AG04449 (cell line): ENCODE results near the gene SLX9.

Experiments
- CTCF ChIA-PET: fragments of 350-600 bp; formaldehyde crosslinking; extraction: SDS; loops from one replicate; lab custom pipeline; 2021; ENCODE audit warnings: antibody characterized with exemption; lab: Yijun Ruan, JAX
- POLR2A ChIA-PET: fragments of 400-600, 350-600 bp; formaldehyde crosslinking; extraction: SDS; loops from one replicate; lab custom pipeline; 2020; ENCODE audit warnings: antibody characterized with exemption, inconsistent platforms; lab: Yijun Ruan, JAX
- DNase-seq: peaks from one replicate; pipeline ENCODE4 v3.0.0-alpha.2; 2010; ENCODE audit warnings: low read depth, low spot score
- H3K4me3 ChIP-seq: 2 replicates; pipeline ENCODE4 v1.5.1; 2011; ENCODE audit warnings: low read depth, mild to moderate bottlenecking, control low read depth, low read length
- TF ChIP-seq, protein P1 (sequence below): IDR thresholded peaks from one replicate; pipeline ENCODE4 v1.5.1; 2011; ENCODE audit warnings: mild to moderate bottlenecking, moderate library complexity, low read length, control low read depth, inconsistent platforms; ENCODE audit not compliant: insufficient read depth; ENCODE audit errors: missing control alignments

Gene SLX9

DNA sequence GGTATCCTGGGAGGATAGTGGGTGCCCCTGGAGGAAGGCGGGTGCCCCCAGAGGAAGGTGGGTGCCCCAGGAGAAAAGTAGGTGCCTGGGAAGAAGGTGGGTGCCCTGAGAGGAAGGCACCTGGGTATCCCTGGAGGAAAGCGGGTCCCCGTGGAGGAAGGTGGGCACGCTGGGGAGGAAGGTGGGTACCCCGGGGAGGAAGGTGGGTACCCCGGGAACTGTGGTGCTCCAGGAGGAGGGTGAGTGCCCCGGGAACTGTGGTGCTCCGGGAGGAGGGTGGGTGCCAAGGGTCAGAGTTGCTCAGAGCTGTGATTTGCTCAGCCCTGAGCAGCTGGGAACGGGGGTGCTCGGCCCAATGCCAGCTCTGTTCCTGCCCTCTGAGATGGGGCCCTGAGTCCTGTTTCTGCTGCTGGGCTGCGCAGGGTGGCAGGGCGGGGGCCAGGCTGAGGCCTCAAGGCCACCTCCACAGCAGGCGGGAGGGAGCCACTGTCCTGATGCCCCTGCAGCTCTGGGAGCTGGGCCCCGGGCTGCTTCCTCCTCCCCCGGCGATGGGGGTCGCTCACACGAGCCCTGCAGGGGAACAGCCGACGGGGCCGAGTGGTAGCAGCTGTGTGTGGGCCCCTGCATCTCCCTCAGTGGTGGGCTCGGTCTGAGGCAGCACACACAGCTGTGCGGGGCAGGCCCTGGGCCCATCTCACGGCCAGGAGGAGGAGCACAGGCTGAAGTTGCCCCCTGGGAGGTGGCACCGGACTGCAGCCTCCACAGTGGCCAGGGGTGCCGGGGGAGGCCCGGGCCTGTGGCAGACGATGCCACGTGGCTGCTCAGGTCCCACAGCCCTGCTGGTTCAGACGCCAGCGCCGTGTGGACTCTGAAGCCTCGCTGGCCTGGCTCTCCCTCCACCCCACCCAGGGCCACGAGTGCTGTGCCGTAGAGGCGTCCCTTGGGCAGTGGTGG lies 57.4 kb downstream of the SLX9 start:
- POLR2A ChIA-PET = no interaction called here
- no peak overlapping the region for H3K4me3 ChIP-seq
- no peak for DNase-seq
- CTCF ChIA-PET = interaction anchor here (1.8 kb wide), 2 partner anchors 139 to 140 kb away, joined by 3 to 4 read pairs; no protein-coding TSS in a partner anchor
- TF ChIP-seq, protein P1, sequence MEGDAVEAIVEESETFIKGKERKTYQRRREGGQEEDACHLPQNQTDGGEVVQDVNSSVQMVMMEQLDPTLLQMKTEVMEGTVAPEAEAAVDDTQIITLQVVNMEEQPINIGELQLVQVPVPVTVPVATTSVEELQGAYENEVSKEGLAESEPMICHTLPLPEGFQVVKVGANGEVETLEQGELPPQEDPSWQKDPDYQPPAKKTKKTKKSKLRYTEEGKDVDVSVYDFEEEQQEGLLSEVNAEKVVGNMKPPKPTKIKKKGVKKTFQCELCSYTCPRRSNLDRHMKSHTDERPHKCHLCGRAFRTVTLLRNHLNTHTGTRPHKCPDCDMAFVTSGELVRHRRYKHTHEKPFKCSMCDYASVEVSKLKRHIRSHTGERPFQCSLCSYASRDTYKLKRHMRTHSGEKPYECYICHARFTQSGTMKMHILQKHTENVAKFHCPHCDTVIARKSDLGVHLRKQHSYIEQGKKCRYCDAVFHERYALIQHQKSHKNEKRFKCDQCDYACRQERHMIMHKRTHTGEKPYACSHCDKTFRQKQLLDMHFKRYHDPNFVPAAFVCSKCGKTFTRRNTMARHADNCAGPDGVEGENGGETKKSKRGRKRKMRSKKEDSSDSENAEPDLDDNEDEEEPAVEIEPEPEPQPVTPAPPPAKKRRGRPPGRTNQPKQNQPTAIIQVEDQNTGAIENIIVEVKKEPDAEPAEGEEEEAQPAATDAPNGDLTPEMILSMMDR = no peak

DNA sequence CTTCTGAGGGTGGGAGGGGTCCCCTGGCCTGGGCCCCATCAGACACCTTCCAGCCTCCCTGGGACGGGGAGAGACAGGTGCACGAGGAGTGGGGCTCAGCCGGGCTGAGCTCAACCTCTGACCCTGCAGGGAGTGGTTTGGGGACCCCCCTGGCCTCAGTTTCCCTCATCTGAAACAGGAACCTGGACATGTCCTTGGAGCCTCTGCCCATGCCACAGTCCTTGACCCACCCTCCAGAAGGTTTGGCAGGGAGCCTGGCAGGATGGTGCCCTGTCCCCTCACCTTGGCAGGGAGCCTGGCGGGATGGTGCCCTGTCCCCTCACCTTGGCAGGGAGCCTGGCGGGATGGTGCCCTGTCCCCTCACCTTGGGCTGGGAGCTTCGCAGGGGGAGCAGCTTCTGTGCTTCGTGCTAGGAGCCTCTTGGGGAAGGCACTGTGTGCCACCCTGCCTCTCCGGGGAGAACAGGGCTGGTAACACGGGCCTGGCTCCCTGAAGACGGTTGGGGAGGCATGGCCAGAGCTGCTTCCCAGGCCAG lies 58.3 kb downstream of the SLX9 start:
- POLR2A ChIA-PET = no interaction called here
- no peak overlapping the region for H3K4me3 ChIP-seq
- CTCF ChIA-PET = interaction anchor here (1.8 kb wide), 2 partner anchors 139 kb away, joined by 3 to 4 read pairs; no protein-coding TSS in a partner anchor
- no peak for DNase-seq
- TF ChIP-seq, protein P1 = no peak

DNA sequence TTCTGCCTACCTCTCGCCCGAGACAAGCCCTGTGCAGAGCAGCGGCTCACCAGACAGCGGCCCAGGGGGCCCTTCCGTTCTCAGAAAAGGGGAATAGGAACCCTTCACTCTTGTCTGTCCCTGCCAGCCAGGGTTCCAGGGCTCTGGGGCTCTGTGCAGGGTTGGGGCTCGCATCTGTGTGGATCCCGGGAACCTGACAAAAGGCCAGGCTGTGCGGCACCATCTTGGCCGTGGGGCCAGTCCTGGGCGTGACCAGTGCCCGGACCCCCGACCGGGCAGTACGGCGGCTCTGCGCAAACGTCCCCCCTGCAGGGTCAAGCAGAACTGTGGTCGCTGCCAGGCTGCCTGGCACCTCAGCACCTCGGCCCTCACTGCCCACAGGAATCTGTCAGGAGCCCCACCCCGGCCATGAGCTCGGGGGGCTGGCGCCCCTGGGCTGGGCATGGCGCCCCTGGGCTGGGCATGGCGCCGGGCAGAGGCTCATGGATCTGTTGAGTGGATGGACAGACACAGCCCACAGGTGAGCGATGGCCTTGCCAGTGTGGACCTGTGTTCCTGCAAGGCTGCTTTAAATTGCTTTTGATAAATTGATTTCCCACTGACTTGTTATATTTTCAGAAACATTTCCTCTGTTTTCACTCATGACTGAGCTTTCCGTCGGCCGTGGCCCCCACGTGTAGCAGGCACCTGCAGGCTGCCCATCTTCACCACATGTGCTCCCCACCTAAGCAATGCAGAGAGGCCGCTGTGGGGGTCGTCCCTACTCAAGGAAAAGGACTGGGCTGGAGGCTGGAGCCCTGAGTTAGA lies 59.0 kb downstream of the SLX9 start:
- CTCF ChIA-PET = interaction anchor here (0.7 to 1.8 kb wide), 5 partner anchors 13 to 141 kb away, joined by 3 to 4 read pairs (median 3); no protein-coding TSS in a partner anchor
- TF ChIP-seq, protein P1 = no peak
- POLR2A ChIA-PET = no interaction called here
- no peak for DNase-seq
- no peak overlapping the region for H3K4me3 ChIP-seq

DNA sequence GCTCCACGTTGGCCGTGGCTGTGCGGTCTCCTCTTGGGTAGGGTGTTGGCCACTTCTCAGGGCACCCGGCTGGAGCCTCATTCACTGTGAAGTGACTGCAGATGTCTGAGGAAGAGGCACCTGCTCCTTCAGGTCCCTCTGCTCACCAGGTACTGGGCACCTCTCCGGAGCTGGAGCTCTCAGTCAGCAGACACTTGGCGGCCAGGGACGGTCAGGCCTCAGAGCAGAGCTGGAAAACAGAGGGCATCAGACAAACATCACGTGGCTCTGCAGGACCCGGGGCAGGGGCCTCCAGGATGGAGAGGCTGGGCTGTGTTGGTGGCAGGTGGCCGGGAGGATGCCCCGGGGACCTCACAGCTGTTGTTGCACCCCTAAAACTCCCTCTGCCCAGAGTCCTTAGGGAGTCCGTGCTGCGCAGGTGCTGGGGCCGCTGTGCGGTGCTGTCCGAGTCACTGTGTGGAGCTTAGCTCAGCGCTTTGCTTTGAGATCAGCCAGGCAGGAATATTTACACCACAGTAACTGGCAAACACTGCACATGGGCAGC lies 59.7 kb downstream of the SLX9 start:
- ChIA-PET POLR2A (no interaction called here), CTCF (interaction anchor here (0.7 to 1.8 kb wide), 4 partner anchors 13 to 141 kb away, joined by 3 to 4 read pairs (median 3); no protein-coding TSS in a partner anchor)
- TF ChIP-seq, protein P1 = no peak
- no peak overlapping the region for H3K4me3 ChIP-seq
- no peak for DNase-seq

DNA sequence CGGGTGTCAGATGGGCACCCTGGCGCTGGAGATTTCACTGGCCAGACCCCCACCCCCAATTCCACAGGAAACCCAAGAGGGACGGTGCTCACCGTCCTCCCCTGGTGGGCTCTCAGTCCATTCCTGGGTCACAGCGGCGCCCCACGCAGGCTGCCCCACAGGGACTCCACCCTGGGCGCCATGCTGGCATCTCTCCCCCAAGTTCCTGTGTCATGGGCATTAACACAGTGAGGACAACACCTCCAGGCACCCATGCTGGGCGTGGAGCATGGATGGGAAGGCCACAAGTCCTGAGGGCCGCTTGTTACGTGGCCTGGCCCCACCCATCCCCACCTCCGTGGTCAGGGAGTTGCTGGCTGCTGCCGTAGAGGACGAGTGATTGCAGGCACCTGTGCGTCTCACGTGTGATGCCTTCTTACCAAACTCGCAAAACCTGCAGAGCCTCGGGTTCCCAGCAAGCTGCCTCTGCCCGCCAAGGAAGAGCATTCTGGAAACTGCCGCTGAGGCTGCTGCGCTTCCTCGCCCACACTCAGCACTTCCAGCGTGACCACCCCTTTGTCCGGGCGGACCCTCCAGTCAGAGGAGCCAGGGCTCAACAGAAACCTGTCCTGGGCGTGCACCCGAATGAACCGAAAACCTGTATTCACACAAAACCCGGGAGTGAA lies 60.3 kb downstream of the SLX9 start:
- ChIA-PET POLR2A (no interaction called here), CTCF (no interaction called here)
- DNase-seq = no peak
- TF ChIP-seq, protein P1 = no peak
- no peak overlapping the region for H3K4me3 ChIP-seq
